Measurements from ENCODE around the gene VPS16. TPM values are rescaled to one million over a fixed set of nuclear protein-coding genes. Genes with fewer than 3 reads are reported as not detected.

VPS16 gene
- total and polyA plus RNA-seq, 2 of the 13 experiments (the other 11 are each of a cell fraction or from before 2014, with no cell fraction given) = 34.2 to 35.4 TPM

- no peak for TF ChIP-seq RERE (CRISPR knock-in tag; IDR thresholded peaks at IDR 0.05; ENCODE audit: low read depth)
- no peak for TF ChIP-seq FOXK1 (CRISPR knock-in tag; IDR thresholded peaks at IDR 0.05; ENCODE audit: borderline replicate concordance, low read depth)
- no peak for TF ChIP-seq ZBTB43 (CRISPR knock-in tag; conservative IDR thresholded peaks at IDR 0.05)
- TF ChIP-seq ZNF687 (CRISPR knock-in tag; IDR thresholded peaks at IDR 0.05) = peak; percentile 24; the same call in 1 of the 2 replicates
- TF ChIP-seq GABPB1 (CRISPR knock-in tag; IDR thresholded peaks at IDR 0.05) = no peak; the same call in 1 of the 2 replicates
- no peak for TF ChIP-seq PAWR (CRISPR knock-in tag; IDR thresholded peaks at IDR 0.05; ENCODE audit: borderline replicate concordance)
- TF ChIP-seq KLF15 (CRISPR knock-in tag; IDR thresholded peaks at IDR 0.05; ENCODE audit: borderline replicate concordance) = no peak
- TF ChIP-seq ZNF609 (CRISPR knock-in tag; IDR thresholded peaks at IDR 0.05; ENCODE audit: borderline replicate concordance) = no peak
Measured at GRCh38 chr20:2820896-2821869, 19.4 kb upstream of the VPS16 start (continued).

All from HepG2 (cell line).